ENCODE measurements around the gene DEFB125.

Gene DEFB125, protein sequence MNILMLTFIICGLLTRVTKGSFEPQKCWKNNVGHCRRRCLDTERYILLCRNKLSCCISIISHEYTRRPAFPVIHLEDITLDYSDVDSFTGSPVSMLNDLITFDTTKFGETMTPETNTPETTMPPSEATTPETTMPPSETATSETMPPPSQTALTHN

DNA sequence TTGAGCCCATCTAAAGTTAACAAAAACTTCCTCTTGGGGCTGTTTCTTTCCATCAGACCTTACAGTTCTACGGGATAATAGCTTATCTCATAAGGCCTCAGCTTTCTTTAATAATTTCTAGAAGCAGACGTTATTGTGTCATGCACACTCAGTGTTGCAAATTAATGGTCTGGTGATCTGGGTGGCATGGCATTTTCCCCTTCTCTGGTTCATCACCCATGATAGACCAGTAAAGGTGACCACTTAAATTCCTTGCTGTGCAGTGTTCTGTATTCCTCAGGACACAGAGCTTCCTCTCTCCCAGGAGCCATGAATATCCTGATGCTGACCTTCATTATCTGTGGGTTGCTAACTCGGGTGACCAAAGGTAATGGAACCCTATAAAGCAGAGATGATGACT lies at the start of gene DEFB125:
Gene DEFB125, plus strand, starts transcription at position 272 of the 400 bp plus-strand sequence. Its CDS starts 38 bp downstream, at position 310.
- DNase-seq (ENCODE audit: extremely low spot score): no peak
- ChIA-PET POLR2A (no interaction called here), CTCF (interaction anchor here (1.1 kb wide), 1 partner anchor 179 kb away, joined by 3 read pairs; no protein-coding TSS in a partner anchor)
- TF ChIP-seq CTCF (IDR thresholded peaks at IDR 0.05; ENCODE audit: control extremely low read depth, extremely low read depth, low read depth, missing control alignments): no peak

- ChIA-PET CTCF (no interaction called here), POLR2A (no interaction called here)
- DNase-seq (ENCODE audit: extremely low spot score): no peak
- TF ChIP-seq CTCF (IDR thresholded peaks at IDR 0.05; ENCODE audit: control extremely low read depth, extremely low read depth, low read depth, missing control alignments): no peak
Measured at GRCh38 chr20:60035-60918, 27.2 kb upstream of the DEFB125 start.

DNA sequence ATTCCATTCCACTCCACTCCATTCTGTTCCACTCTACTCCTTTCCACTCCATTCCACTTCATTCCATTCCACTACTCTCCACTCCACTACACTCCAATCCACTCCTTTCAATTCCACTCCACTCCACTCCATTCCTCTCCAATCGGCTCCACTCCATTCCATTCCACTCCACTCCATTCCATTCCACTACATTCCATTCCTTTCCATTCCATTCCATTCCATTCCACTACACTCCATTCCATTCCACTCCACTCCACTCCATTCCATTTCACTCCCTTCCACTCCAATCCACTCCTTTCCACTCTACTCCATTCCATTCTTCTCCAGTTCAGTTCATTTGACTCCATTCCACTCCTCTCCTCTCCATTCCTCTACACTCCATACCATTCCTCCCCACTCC lies 26.2 kb upstream of the DEFB125 start:
- TF ChIP-seq CTCF (IDR thresholded peaks at IDR 0.05; ENCODE audit: control extremely low read depth, extremely low read depth, low read depth, missing control alignments): no peak
- no peak for DNase-seq (ENCODE audit: extremely low spot score)
- ChIA-PET CTCF (no interaction called here), POLR2A (no interaction called here)

DNA sequence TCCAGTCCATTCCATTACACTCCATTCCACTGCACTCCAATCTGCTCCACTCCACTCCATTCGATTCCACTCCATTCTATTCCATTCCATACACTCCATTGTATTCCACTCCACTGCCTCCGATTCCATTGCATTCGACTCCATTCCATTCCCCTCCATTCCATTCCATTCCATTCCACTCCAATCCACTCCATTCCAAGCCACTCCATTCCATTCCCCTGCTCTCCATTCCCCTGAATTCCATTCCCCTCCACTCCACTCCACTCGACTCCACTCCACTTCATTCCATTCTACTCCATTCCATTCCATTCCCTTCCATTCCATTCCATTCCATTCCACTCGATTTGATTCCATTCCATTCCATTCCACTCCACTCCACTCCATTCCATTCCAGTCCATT lies 25.7 kb upstream of the DEFB125 start:
- TF ChIP-seq CTCF (IDR thresholded peaks at IDR 0.05; ENCODE audit: control extremely low read depth, extremely low read depth, low read depth, missing control alignments): no peak
- ChIA-PET CTCF (no interaction called here), POLR2A (no interaction called here)
- DNase-seq (ENCODE audit: extremely low spot score): no peak

DNA sequence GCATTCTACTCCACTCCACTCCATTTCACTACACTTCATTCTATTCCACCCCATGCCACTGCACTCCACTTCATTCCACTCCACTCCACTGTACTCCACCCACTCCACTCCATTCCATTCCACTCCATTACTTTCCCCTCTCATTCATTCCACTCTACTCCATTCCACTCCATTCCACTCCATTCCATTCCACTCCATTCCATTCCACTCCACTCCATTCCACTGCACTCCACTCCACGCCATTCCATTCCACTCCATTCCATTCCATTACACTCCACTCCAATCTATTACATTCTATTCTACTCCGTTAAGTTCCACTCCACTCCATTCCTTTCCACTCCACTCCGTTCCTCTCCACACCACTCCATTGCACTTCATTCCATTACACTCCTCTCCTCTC lies 25.0 kb upstream of the DEFB125 start:
- no peak for DNase-seq (ENCODE audit: extremely low spot score)
- TF ChIP-seq CTCF (IDR thresholded peaks at IDR 0.05; ENCODE audit: control extremely low read depth, extremely low read depth, low read depth, missing control alignments): no peak
- ChIA-PET CTCF (no interaction called here), POLR2A (no interaction called here)

DNA sequence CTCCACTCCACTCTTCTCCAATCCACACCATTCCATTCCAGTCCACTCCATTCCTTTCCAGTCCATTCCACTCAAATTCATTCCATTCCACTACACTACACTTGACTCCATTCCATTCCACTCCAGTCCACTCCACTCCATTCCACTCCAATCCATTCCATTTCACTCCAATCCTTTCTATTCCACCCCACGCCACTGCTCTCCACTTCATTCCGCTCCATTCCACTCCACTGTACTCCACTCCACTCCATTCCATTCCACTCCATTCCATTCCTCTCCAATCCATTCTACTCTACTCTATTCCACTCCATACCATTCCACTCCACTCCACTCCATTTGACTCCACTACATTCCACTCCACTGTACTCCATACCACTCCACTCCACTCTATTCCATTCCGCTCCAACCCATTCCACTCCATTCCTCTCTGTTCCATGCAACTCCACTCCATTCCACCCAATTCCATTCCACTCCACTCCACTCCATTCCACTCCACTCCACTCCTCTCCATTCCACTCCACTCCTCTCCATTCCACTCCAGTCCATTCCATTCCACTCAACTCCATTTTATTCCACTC lies 23.4 kb upstream of the DEFB125 start:
- no peak for DNase-seq (ENCODE audit: extremely low spot score)
- POLR2A ChIA-PET: no interaction called here
- CTCF ChIA-PET: no interaction called here
- no peak for TF ChIP-seq CTCF (IDR thresholded peaks at IDR 0.05; ENCODE audit: control extremely low read depth, extremely low read depth, low read depth, missing control alignments)
